H1 (cell line): ENCODE measurements around the gene HIP1. TPM values are rescaled to one million over a fixed set of nuclear protein-coding genes. Genes with fewer than 3 reads are reported as not detected.

Experiments
- CTCF ChIA-PET: fragments of 300-600 bp; sonication (Branson Sonifier 250); formaldehyde crosslinking; loops from one replicate; lab custom pipeline; 2021; ENCODE audit not compliant: partially characterized antibody; lab: Charles Lee
- POLR2A ChIA-PET: fragments of 300-600 bp; sonication (Branson Sonifier 250); formaldehyde crosslinking; loops from one replicate; lab custom pipeline; 2021; ENCODE audit warnings: inconsistent platforms; ENCODE audit not compliant: partially characterized antibody; lab: Charles Lee
- DNase-seq, 2 experiments: peaks; one replicate each; pipeline versions ENCODE4 v3.0.0 to v3.0.0-alpha.2; 2010 to 2022; ENCODE audit warnings: low spot score in 2 of 2, low read depth in 1 of 2, mixed read lengths in 1 of 2
- FAIRE-seq: peaks from 2 replicates; lab custom pipeline; 2011; peaks lifted over from hg19 to GRCh38; lab: Jason Lieb, UNC
- H2AFZ ChIP-seq: 2 replicates; pipeline ENCODE4 v1.8.1; 2012; ENCODE audit warnings: low read length, inconsistent platforms
- H2AK5ac ChIP-seq: 2 replicates; pipeline ENCODE4 v1.6.1; 2013; ENCODE audit warnings: low read depth, low read length
- H2BK120ac ChIP-seq: replicated peaks from 2 replicates; pipeline ENCODE3; 2013; ENCODE audit warnings: low read depth, low read length, inconsistent platforms
- H2BK12ac ChIP-seq: 2 replicates; pipeline ENCODE4 v1.6.1; 2013; ENCODE audit warnings: low read depth, low read length
- H2BK15ac ChIP-seq: 2 replicates; pipeline ENCODE4 v1.6.1; 2013; ENCODE audit warnings: low read length
- H2BK20ac ChIP-seq: 2 replicates; pipeline ENCODE4 v1.6.1; 2013; ENCODE audit warnings: low read length
- H2BK5ac ChIP-seq: 2 replicates; pipeline ENCODE4 v1.6.1; 2013; ENCODE audit warnings: low read depth, low read length
- H3K14ac ChIP-seq: 2 replicates; pipeline ENCODE4 v1.6.1; 2013; ENCODE audit warnings: inconsistent platforms; ENCODE audit not compliant: insufficient read length
- H3K18ac ChIP-seq: 2 replicates; pipeline ENCODE4 v1.6.1; 2013; ENCODE audit warnings: low read length; ENCODE audit errors: extremely low read depth
- H3K23ac ChIP-seq: 2 replicates; pipeline ENCODE4 v1.6.1; 2013; ENCODE audit warnings: inconsistent platforms; ENCODE audit not compliant: insufficient read length
- H3K23me2 ChIP-seq: 2 replicates; pipeline ENCODE4 v1.6.1; 2013; ENCODE audit warnings: low read depth, low read length
- H3K27ac ChIP-seq: 2 replicates; pipeline ENCODE4 v1.6.1; 2011; ENCODE audit warnings: low read depth, low read length, inconsistent platforms
- H3K27me3 ChIP-seq, 4 experiments: replicated peaks in 1 of 4; 1 replicate in 1 of 4; 2 replicates in 3 of 4; pipeline versions ENCODE4 v1.6.1 to v1.8.1; 2011 to 2013; ENCODE audit warnings: low read length in 3 of 4, mild to moderate bottlenecking in 3 of 4, inconsistent platforms in 2 of 4, mixed read lengths in 2 of 4, moderate library complexity in 1 of 4; ENCODE audit not compliant: control insufficient read depth in 3 of 4, insufficient read depth in 3 of 4; ENCODE audit errors: extremely low read depth in 1 of 4
- H3K36me3 ChIP-seq, 4 experiments: 2 replicates each; pipeline versions ENCODE4 v1.6.1 to v1.8.1; 2011 to 2013; ENCODE audit warnings: mild to moderate bottlenecking in 4 of 4, low read length in 3 of 4, moderate library complexity in 2 of 4, control low read depth in 1 of 4, inconsistent platforms in 1 of 4; ENCODE audit not compliant: insufficient read depth in 4 of 4, control insufficient read depth in 2 of 4
- H3K4ac ChIP-seq: replicated peaks from 2 replicates; pipeline ENCODE3; 2013; ENCODE audit warnings: low read length, low read depth, mixed read lengths, inconsistent platforms; ENCODE audit not compliant: insufficient read length
- H3K4me1 ChIP-seq, 4 experiments: replicated peaks in 1 of 4; 1 replicate in 1 of 4; 2 replicates in 3 of 4; pipeline versions ENCODE4 v1.6.1 to v1.8.1; 2011 to 2013; ENCODE audit warnings: low read length in 3 of 4, inconsistent platforms in 2 of 4, mixed read lengths in 1 of 4; ENCODE audit not compliant: insufficient read depth in 4 of 4, control insufficient read depth in 3 of 4
- H3K4me2 ChIP-seq, 2 experiments: 2 replicates each; pipeline versions ENCODE4 v1.6.1 to v1.8.1; 2011 to 2013; ENCODE audit warnings: low read depth in 2 of 2, low read length in 2 of 2, control low read depth in 1 of 2, inconsistent platforms in 1 of 2, mild to moderate bottlenecking in 1 of 2; ENCODE audit not compliant: insufficient read depth in 1 of 2
- H3K4me3 ChIP-seq, 4 experiments: fragments of 200-600, 300-600 bp in 1 of 4; sonication (generic), shearing (Covaris generic), sonication (Bioruptor Twin) in 1 of 4; 2 replicates each; pipeline versions ENCODE4 v1.5.1 to v1.8.1; 2011 to 2016; ENCODE audit warnings: low read length in 4 of 4, low read depth in 3 of 4, control low read depth in 2 of 4, inconsistent platforms in 2 of 4, mild to moderate bottlenecking in 2 of 4, mixed read lengths in 1 of 4, moderate library complexity in 1 of 4; ENCODE audit not compliant: insufficient read depth in 2 of 4; ENCODE audit errors: extremely low read depth in 1 of 4
- H3K56ac ChIP-seq: replicated peaks from 2 replicates; pipeline ENCODE3; 2013; ENCODE audit warnings: low read depth, mild to moderate bottlenecking, mixed read lengths, low read length, inconsistent platforms; ENCODE audit not compliant: insufficient read length
- H3K79me1 ChIP-seq: 2 replicates; pipeline ENCODE4 v1.6.1; 2013; ENCODE audit warnings: low read depth, low read length, control low read depth
- H3K79me2 ChIP-seq, 2 experiments: 2 replicates each; pipeline versions ENCODE4 v1.6.1 to v1.8.1; 2012 to 2013; ENCODE audit warnings: low read length in 2 of 2, mild to moderate bottlenecking in 2 of 2, inconsistent platforms in 1 of 2; ENCODE audit not compliant: insufficient read depth in 2 of 2, control insufficient read depth in 1 of 2
- H3K9ac ChIP-seq, 4 experiments: replicated peaks in 1 of 4; 1 replicate in 1 of 4; 2 replicates in 3 of 4; pipeline versions ENCODE4 v1.6.1 to v1.8.1; 2011 to 2013; ENCODE audit warnings: low read depth in 3 of 4, low read length in 3 of 4, control low read depth in 2 of 4, mild to moderate bottlenecking in 2 of 4, moderate library complexity in 2 of 4, inconsistent platforms in 1 of 4; ENCODE audit errors: extremely low read depth in 1 of 4
- H3K9me3 ChIP-seq, 2 experiments: 2 replicates each; pipeline versions ENCODE4 v1.6.1 to v1.8.1; 2012 to 2013; ENCODE audit warnings: mild to moderate bottlenecking in 2 of 2, moderate library complexity in 2 of 2, control low read depth in 1 of 2, inconsistent platforms in 1 of 2, low read depth in 1 of 2, low read length in 1 of 2, mixed read lengths in 1 of 2; ENCODE audit not compliant: insufficient read depth in 2 of 2
- H4K20me1 ChIP-seq, 2 experiments: replicated peaks in 1 of 2; 2 replicates each; pipeline versions ENCODE3 to v1.8.1; 2011 to 2013; ENCODE audit warnings: inconsistent platforms in 2 of 2, low read length in 2 of 2, mild to moderate bottlenecking in 1 of 2; ENCODE audit not compliant: insufficient read depth in 2 of 2, control insufficient read depth in 1 of 2
- H4K5ac ChIP-seq: 2 replicates; pipeline ENCODE4 v1.6.1; 2013; ENCODE audit warnings: low read length, low read depth, mixed read lengths, inconsistent platforms; ENCODE audit not compliant: insufficient read length
- H4K8ac ChIP-seq: 2 replicates; pipeline ENCODE4 v1.8.0; 2013; ENCODE audit warnings: mild to moderate bottlenecking, moderate library complexity, low read length, inconsistent platforms; ENCODE audit not compliant: insufficient read depth; ENCODE audit errors: extremely low read depth
- H4K91ac ChIP-seq: replicated peaks from 2 replicates; pipeline ENCODE3; 2013; ENCODE audit warnings: low read length, mixed read lengths, inconsistent platforms; ENCODE audit not compliant: insufficient read length
- CHD2 ChIP-seq: IDR thresholded peaks from 2 replicates; pipeline ENCODE4 v1.6.1; 2012; ENCODE audit warnings: low read length, improper control_type of control experiment
- CTCF ChIP-seq, 3 experiments: IDR thresholded peaks; 1 replicate in 2 of 3; 2 replicates in 1 of 3; pipeline versions ENCODE4 v1.5.1 to v1.6.1; 2011; ENCODE audit warnings: low read length in 3 of 3, mild to moderate bottlenecking in 3 of 3, inconsistent platforms in 2 of 3, low read depth in 1 of 3, moderate library complexity in 1 of 3; ENCODE audit not compliant: insufficient read depth in 1 of 3; ENCODE audit errors: control extremely low read depth in 1 of 3
- EP300 ChIP-seq, 2 experiments: IDR thresholded peaks; 1 replicate in 1 of 2; 2 replicates in 1 of 2; pipeline ENCODE4 v1.6.1; 2011 to 2012; ENCODE audit warnings: low read depth in 2 of 2, low read length in 2 of 2, mild to moderate bottlenecking in 2 of 2, borderline replicate concordance in 1 of 2, inconsistent platforms in 1 of 2, moderate library complexity in 1 of 2
- GTF2F1 ChIP-seq: IDR thresholded peaks from 2 replicates; pipeline ENCODE4 v1.6.1; 2012; ENCODE audit warnings: low read depth, low read length, improper control_type of control experiment, borderline replicate concordance
- MAX ChIP-seq: IDR thresholded peaks from 2 replicates; pipeline ENCODE4 v1.6.1; 2012; ENCODE audit warnings: inconsistent platforms
- NANOG ChIP-seq: IDR thresholded peaks from 2 replicates; pipeline ENCODE4 v1.6.1; 2011; ENCODE audit warnings: low read length, low read depth, mild to moderate bottlenecking, inconsistent platforms; ENCODE audit not compliant: insufficient read depth, poor library complexity, severe bottlenecking
- POU5F1 ChIP-seq: IDR thresholded peaks from 2 replicates; pipeline ENCODE4 v1.6.1; 2011; ENCODE audit warnings: low read depth, mild to moderate bottlenecking, low read length, moderate library complexity
- SIX5 ChIP-seq: IDR thresholded peaks from 2 replicates; pipeline ENCODE4 v1.6.1; 2011; ENCODE audit warnings: mild to moderate bottlenecking, low read depth, low read length
- WGBS, 2 experiments: shearing (Covaris generic) in 1 of 2; methylation state at CpG; one replicate each; pipeline versions ENCODE4 v1.1.6 to v1.1.7; 2013 to 2015; ENCODE audit warnings: low lambda C conversion rate in 2 of 2, mixed read lengths in 2 of 2, inconsistent platforms in 1 of 2, low coverage in 1 of 2, missing lambda C conversion rate in 1 of 2; ENCODE audit not compliant: insufficient replicate concordance in 2 of 2, insufficient coverage in 1 of 2, insufficient read length in 1 of 2; ENCODE audit errors: extremely low coverage in 1 of 2, missing lambda C conversion rate in 1 of 2; 5-methylcytosine and 5-hydroxymethylcytosine counted together
- polyA plus RNA-seq, 7 experiments: library from polyadenylated mRNA; depleted of rRNA in 3 of 7; stranded (reverse) in 5 of 7; unstranded in 2 of 7; fragments of >200 nt in 5 of 7; fragments of 200-250 nt in 2 of 7; gene quantifications; 1 replicate in 5 of 7; 2 replicates in 1 of 7; 4 replicates in 1 of 7; pipeline versions ENCODE4 v1.2.1 to v1.2.3, GENCODE V29; 2011 to 2013; ENCODE audit warnings: missing spikeins in 2 of 7, mixed read lengths in 2 of 7
- total RNA-seq: library from RNA; stranded (reverse); fragmentation: NEBNext Ultra II Directional; extraction: Animal tissue kit (Norgen Biotek cat#: 25700); gene quantifications from 2 replicates; pipeline ENCODE4 v1.2.1, GENCODE V29; 2021
- TF ChIP-seq, protein P1 (sequence below): IDR thresholded peaks from 2 replicates; pipeline ENCODE4 v1.6.1; 2011; ENCODE audit warnings: low read depth, mild to moderate bottlenecking, low read length; ENCODE audit not compliant: insufficient read depth

The HIP1 gene
- total and polyA plus RNA-seq, 2 of the 8 experiments (the other 6 are each of a cell fraction or from before 2014, with no cell fraction given): 51.8 to 108 TPM

GRCh38 chr7:75565132-75565837, 173.5 kb downstream of the HIP1 start:
- H3K9ac ChIP-seq: no peak overlapping the region
- 91% methylated on average over 6 of the region's 6 CpGs; no CpG with 5 or more reads in 1 of the 2 experiments for WGBS, 2 experiments
- H3K36me3 ChIP-seq: peaks cover 30 to 84% (median 68%) of the 10 kb centered on the region in 4 experiments
- no peak overlapping the region for H2BK120ac ChIP-seq
- no peak overlapping the region for H3K23ac ChIP-seq
- H2BK20ac ChIP-seq: no peak overlapping the region
- no peak overlapping the region for H2BK12ac ChIP-seq
- no peak overlapping the region for H4K91ac ChIP-seq
- H3K4ac ChIP-seq: no peak overlapping the region
- no peak overlapping the region for H3K27ac ChIP-seq
- H3K9me3 ChIP-seq: no peaks in the 10 kb centered on the region
- H4K8ac ChIP-seq: no peak overlapping the region
- H3K18ac ChIP-seq: no peak overlapping the region
- POLR2A ChIA-PET: interaction anchor here (1.2 to 1.5 kb wide), 3 partner anchors 10 to 71 kb away, joined by 3 read pairs; no protein-coding TSS in a partner anchor
- H4K20me1 ChIP-seq: peaks cover 0 to 5% of the 10 kb centered on the region in 2 experiments
- DNase-seq: no peak
- CTCF ChIA-PET: interaction anchor here (0.5 to 1.9 kb wide), 3 partner anchors 11 to 532 kb away, joined by 3 to 7 read pairs (median 3); no protein-coding TSS in a partner anchor
- no peak for FAIRE-seq
- H3K27me3 ChIP-seq: no peaks in the 10 kb centered on the region
- H2AK5ac ChIP-seq: no peak overlapping the region
- no peak overlapping the region for H2BK5ac ChIP-seq
- no peak overlapping the region for H2BK15ac ChIP-seq
- H3K79me2 ChIP-seq: no peaks in the 10 kb centered on the region
- no peaks in the 10 kb centered on the region for H3K23me2 ChIP-seq
- no peak overlapping the region for H3K56ac ChIP-seq
- H3K4me2 ChIP-seq: no peak overlapping the region
- no peak overlapping the region for H4K5ac ChIP-seq
- H3K4me3 ChIP-seq: no peak overlapping the region
- no peak overlapping the region for H2AFZ ChIP-seq
- H3K14ac ChIP-seq: no peak overlapping the region
- H3K79me1 ChIP-seq: no peaks in the 10 kb centered on the region
- H3K4me1 ChIP-seq: no peaks in the 10 kb centered on the region
- TF ChIP-seq, protein P1, sequence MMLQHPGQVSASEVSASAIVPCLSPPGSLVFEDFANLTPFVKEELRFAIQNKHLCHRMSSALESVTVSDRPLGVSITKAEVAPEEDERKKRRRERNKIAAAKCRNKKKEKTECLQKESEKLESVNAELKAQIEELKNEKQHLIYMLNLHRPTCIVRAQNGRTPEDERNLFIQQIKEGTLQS: no peak
- no peak for TF ChIP-seq CTCF (IDR thresholded peaks at IDR 0.05; ENCODE audit: control extremely low read depth in 1 of 3, insufficient read depth in 1 of 3, low read depth in 1 of 3, low read length in 3 of 3)
- TF ChIP-seq GTF2F1: no peak
- no peak for TF ChIP-seq EP300 (IDR thresholded peaks at IDR 0.05; ENCODE audit: borderline replicate concordance in 1 of 2, low read depth in 2 of 2, low read length in 2 of 2)
- no peak for TF ChIP-seq CHD2
- TF ChIP-seq POU5F1: no peak
- TF ChIP-seq MAX: no peak
- no peak for TF ChIP-seq NANOG
- no peak for TF ChIP-seq SIX5
